T47D (cell line): ENCODE data around the gene CTSD.

Source experiments
- DNase-seq, 2 experiments: peaks; one replicate each; pipeline versions ENCODE4 v3.0.0 to v3.0.0-alpha.2; 2011 to 2012; ENCODE audit warnings: low read depth in 1 of 2, low spot score in 1 of 2
- JUND ChIP-seq: IDR thresholded peaks from 2 replicates; pipeline ENCODE4 v1.6.1; 2012; ENCODE audit warnings: low read depth
- in situ Hi-C: cut with HindIII; loops from 2 replicates; pipeline ENCODE4 v1.10.0; 2016; ENCODE audit warnings: low sequenced_read_pairs, low pct_unique_long_range_greater_than_20kb

Gene CTSD

GRCh38 chr11:1740786-1741530 lies 22.8 kb downstream of the CTSD start:
- in situ Hi-C loops = no loop called here
- peak in 1 of 2 experiments; percentile 66 for DNase-seq
- TF ChIP-seq JUND = no peak

- TF ChIP-seq JUND = 0 out of 2 replicates have a peak, but pooled peaks have one; percentile 4
- DNase-seq = peak in 1 of 2 experiments; percentile 77
- in situ Hi-C loops = no loop called here
Measured at GRCh38 chr11:1739576-1739975, 24.2 kb downstream of the CTSD start.

GRCh38 chr11:1738380-1738779 lies 25.3 kb downstream of the CTSD start:
- in situ Hi-C loops = no loop called here
- TF ChIP-seq JUND = no peak
- DNase-seq = peak in 1 of 2 experiments; percentile 74

DNA sequence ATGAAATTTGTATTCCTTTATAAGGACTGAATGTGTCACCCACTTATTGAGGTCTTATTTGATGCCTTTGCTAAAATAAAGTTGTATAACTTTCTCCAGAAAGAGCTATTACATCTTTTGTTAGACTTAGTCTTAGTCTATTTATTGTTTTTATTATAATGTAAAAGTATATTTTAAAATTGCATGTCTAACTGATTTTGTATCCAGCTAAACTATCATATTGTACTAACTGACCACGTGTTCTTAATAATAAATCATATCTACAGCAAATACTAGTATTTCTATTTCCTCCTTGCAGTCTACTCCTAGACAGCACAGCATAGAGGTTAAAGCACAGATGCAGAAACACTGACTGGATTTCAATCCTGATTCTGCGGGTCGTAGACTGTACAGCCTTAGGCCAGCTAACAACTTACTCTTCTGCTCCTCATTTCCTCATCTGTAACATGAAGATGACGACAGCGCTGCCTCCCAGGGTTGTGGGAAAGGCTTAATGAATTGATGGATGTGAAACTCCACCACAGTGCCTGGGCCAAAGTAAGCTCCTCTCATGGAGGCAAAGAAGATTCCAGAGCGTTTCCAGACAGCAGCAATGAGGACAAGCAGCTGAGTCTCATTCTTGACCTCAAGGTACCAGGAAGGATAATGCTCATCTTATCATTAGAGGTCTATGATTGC lies 26.5 kb downstream of the CTSD start:
- peak in 1 of 2 experiments; percentile 76 for DNase-seq
- TF ChIP-seq JUND = no peak
- in situ Hi-C loops = no loop called here

GRCh38 chr11:1736447-1736992 lies 27.2 kb downstream of the CTSD start:
- DNase-seq = peak in 1 of 2 experiments; percentile 87
- no peak for TF ChIP-seq JUND
- in situ Hi-C loops = no loop called here

DNA sequence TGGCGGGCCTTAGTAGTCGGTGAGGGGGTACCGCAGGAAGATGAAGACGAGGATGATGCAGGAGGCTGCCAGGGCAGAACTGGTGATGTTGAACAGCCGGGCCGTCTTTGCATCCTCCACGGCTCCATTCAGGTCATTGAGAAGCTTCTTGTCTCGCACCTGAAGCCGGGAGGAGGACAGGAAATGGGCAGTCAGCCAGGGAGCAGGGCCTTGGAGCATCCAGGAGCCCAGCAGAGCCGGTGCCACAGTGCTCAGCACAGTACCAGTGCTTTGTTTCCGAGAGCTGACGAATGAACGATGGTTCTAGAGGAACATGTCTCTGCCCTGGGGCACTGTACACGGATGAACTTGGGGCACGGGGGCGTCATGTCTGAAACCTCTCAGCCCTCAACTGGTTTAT lies 28.5 kb downstream of the CTSD start:
- in situ Hi-C loops = no loop called here
- DNase-seq = peak in 1 of 2 experiments; percentile 74
- TF ChIP-seq JUND = no peak

- in situ Hi-C loops = no loop called here
- TF ChIP-seq JUND = no peak
- peak in 1 of 2 experiments; percentile 43 for DNase-seq
Measured at GRCh38 chr11:1734641-1735081, 29.1 kb downstream of the CTSD start.

DNA sequence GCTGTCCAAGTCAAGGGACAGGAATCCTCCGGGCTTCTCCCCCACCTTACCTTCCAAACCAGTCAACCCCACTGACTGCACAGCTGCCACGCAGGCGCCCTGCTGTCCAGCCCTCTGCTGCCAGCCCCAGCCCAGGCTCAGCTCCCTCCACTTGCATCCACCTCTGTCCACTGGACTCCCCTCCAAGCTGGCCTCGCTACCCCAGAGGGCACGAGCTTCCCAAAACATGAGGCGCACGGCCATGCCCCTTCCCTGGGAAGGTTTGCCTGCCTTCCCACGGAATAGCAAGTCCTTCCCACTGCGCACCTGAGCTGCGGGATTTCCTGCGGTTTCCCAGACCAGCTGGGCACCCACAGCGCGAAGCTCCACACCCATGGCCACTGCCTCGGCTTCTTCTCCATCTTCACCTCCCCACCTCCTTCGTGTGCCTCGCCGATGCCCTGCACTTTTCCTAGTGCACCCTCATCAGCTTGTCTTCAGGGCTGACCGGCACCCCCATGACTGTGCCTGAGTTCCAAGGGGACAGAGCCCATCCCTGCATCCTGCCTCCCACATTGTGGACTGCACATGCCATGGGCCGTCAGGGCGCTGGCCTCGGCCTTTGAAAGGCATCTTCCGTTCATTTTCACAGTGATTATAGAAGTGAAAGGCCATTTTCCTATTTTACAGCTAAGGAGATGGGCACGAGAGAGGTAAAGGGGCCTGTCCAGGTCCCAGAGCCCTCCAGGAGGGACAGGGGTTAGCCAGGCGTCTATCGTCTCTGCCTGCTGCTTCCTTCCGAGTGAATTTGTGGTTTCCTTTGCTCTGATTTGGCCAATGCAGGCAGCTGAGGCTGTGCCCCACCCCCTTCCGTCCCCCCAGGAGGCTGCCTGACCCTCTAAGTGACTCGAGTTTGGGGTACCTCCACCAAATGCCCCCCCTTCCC lies 29.7 kb downstream of the CTSD start:
- in situ Hi-C loops = no loop called here
- peak in 1 of 2 experiments; percentile 45 for DNase-seq

DNA sequence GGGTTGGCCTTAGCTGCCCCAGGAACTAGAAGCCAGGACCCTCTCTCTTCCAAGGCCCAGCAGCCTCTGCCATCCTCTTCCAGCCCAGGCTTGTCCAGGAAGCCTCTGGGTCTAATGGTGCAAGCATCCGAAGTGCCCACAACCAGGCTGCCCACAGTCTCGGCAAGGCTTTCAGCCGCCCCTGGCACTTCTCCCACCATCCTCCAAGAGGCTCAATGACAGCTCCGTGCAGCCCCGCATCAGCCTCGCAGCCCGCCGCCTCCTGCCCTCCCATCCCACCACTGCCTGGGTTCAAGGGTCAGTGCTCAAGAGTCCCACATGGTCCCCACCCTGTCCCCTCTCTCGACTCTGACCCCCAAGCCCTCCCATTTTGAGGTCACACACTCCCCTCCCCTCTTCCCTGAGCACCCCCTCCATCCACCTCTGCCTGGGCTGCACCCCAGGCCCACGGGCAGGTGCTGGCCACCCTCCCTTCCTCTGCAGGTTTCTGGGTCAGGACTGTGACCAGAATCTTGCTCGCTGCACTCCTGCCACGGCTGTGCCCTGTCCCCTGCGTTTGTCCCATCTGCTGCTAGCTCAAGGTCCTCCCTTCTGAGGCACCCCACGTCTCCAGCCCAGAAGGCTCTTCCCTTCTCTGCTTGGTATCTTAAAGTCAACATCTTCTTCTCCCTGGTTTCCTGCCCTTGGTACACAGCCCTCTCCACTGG lies 30.6 kb downstream of the CTSD start:
- peak in 1 of 2 experiments; percentile 51 for DNase-seq
- TF ChIP-seq JUND = no peak
- in situ Hi-C loops = no loop called here

More for the DNA sequence above, 29.7 kb downstream of the CTSD start:
- TF ChIP-seq JUND = no peak

- in situ Hi-C loops = no loop called here
- no peak for TF ChIP-seq JUND
- peak in 1 of 2 experiments; percentile 23 for DNase-seq
Measured at GRCh38 chr11:1732418-1733008, 31.2 kb downstream of the CTSD start.

DNA sequence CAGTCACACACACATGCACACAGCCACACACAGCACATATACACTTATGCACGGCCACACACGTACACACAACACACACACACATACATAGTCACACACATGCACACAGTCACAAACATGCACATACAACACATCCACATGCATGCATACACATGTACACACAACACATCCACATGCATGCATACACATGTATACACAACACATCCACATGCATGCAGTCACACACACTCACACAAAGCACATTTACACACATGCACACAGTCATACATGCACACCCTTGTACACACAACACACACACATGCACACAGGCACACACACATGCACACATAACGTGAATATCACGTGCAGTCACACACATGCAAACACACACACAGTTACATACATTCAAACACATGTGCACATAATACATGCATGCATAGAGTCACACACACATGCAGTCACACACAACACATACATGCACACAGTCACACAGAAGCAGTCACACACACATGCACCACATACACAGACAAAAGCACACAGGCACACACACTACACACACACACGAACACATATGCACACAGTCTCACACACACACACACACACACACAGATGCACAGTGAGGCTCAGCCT lies 32.2 kb downstream of the CTSD start:
- no peak for TF ChIP-seq JUND
- peak in 1 of 2 experiments; percentile 14 for DNase-seq
- in situ Hi-C loops = no loop called here
